ENCODE data around the gene MT3.

DNA sequence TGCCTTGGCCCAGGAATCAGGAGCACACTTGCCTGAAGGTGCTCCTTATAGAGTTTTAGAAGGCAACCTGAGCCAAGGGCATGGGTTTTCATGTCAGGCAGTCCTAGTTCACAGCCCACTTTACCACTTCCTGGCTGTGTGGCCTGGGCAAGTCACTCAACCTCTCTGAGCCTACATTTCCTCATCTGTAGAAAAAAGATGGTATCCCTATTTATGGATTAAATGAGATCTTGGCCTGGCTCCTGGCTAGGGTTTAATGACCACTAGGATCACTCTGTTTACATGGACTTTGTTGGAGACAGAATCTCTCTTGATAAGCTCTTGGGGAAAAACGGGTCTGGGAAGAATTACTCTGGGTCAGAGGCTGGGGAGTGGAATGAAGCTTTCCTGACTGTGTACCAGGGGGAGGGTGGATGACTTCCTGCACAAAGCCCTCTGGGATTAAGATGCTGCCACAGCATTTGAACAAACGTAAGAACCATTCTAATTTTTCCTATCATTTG is 21.3 kb downstream of the MT3 start:
- TF ChIP-seq POLR2AphosphoS5 (IDR thresholded peaks at IDR 0.05) = no peak
- TF ChIP-seq, protein P1, sequence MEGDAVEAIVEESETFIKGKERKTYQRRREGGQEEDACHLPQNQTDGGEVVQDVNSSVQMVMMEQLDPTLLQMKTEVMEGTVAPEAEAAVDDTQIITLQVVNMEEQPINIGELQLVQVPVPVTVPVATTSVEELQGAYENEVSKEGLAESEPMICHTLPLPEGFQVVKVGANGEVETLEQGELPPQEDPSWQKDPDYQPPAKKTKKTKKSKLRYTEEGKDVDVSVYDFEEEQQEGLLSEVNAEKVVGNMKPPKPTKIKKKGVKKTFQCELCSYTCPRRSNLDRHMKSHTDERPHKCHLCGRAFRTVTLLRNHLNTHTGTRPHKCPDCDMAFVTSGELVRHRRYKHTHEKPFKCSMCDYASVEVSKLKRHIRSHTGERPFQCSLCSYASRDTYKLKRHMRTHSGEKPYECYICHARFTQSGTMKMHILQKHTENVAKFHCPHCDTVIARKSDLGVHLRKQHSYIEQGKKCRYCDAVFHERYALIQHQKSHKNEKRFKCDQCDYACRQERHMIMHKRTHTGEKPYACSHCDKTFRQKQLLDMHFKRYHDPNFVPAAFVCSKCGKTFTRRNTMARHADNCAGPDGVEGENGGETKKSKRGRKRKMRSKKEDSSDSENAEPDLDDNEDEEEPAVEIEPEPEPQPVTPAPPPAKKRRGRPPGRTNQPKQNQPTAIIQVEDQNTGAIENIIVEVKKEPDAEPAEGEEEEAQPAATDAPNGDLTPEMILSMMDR (IDR thresholded peaks at IDR 0.05) = no peak
- TF ChIP-seq EP300 (IDR thresholded peaks at IDR 0.05) = no peak
- TF ChIP-seq POLR2A (IDR thresholded peaks at IDR 0.05) = no peak

Data from suprapubic skin (tissue), 4 donors.